DMS153 (cell line): Measurements from ENCODE around the gene PBRM1.
"Not testable (repeated sequence)": the region's sequence is repeated elsewhere in the genome, so short reads cannot be mapped to it uniquely, and the experiment has no call there.

ENCODE experiments used
- DNase-seq: peaks from one replicate; lab custom pipeline; 2025; lab: John Stamatoyannopoulos, UW

The PBRM1 gene

DNA sequence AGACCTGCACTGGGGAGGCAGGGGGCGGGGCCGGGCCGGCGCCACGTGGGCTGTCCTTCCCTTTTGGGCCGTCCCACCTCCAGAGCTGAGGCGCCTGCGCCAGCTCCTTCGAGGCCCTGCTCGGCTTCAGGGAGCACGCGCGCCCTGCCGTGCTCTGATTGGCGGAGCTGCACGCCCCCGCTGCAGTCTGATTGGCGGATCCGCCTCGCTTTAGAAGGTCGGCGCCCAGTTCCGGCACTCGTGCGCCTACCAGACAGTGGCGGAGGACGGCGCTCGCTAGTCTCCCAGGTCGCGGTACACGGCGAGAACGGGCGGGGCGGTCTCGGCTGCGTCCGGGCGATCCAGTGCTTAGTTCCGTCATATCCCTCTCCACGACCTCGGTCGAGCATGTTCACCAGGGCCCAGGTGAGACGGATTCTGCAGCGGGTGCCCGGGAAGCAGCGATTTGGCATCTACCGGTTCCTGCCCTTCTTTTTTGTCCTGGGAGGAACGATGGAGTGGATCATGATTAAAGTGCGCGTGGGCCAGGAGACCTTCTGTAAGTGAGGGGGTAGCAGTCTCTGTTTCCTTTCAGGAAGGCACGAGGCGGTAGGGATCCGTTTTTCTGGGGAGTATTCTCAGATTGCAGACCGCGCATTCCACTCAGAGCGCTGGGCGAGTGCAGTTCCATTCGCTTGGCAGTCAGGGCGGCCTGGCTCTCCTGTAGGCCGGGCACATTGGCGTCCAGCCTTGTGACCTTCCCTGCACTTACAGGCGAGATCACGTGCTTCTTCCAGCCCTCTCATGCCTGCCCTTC, 149.1 kb downstream of the PBRM1 start, which contains the start of gene UQCC5:
UQCC5 (plus strand) TSS at position 237 of the 796 bp plus-strand sequence; CDS start at position 388, 151 bp downstream.
- DNase-seq, result peak; percentile 91

DNA sequence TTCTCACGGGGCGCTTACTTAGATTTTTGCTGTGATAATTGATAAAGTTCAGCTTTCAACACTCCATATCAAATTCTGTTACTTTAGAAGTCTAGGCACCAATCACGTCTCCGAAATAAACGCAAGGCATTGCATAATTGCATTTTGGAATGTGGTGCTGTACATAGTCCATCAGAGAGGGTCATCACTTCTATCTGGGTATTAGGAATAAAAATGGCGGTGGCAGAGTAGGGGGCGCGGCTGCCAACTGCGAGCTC, 149.7 kb downstream of the PBRM1 start:
- no peak for DNase-seq

DNA sequence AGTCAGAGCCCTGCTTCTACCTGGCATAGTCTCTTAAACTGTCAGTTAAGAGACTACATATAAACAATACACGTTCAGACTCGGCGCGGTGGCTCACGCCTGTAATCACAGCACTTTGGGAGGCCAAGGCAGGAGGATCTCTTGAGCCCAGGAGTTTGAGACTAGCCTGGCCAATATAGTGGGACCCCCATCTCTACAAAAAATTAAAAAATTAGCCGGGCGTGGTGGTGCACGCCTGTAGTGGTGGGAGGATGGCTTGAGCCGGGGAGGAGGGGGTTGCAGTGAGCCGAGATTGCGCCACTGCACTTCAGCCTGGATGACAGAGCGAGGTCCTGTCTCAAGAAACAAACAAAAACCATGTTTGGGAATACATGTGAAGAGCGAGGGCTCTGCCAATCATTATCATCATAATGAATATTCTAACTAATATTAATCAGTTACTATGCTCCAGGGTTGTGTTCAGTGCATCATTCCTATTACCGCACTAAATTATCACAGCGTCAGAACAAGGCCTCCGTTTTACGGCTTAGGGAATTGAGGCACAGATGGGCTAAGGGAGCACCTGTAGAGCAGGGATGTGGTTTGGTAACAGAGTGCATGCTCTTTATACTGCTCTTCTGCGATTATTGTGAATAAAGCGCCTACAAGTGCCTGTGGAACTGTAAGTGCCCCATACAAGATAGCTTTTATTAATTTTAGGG, 150.2 kb downstream of the PBRM1 start:
- DNase-seq, result no peak

DNA sequence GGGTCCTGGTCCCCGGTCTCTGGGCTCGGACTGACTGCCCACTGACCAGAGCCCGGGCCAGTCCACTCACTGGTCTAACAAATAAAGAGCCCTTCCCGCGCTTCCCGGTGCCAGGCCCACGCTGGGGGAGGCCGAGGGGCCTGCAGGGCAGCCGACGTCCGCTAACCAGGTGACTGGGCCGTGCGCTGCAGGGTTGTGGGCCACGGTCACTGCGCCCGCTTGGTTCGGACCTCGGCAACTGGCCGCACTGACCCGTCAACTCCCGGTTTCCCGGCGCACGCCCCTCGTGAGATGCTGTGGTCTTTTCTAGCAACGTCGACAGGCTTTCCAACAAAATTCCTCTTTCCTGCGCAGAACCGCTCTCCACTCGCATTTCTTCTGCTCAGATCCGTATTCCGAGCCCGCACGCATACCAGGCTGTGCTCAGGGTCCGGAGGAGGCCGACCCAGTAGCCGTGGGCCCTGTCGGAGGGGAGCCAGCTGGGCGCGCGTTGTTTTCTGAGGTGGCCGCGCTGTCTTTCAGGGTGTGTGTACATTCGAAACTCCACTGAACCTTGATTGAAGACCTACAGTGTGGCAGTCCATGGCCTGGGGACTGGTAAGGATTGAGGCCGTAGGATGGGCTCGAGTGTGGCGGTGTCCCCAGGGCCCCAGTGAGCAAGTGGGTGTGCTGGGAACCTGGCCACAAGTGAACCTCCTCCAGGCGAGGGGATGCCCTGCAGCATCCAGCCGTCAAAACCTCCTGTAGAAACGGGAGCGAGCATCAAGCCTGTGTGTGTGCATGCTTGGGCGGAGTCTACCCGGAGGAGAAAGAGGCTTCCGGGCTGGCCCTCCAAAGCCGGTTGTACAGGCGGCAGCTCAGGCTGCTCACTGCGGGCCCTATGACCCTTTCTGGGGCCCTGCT, 151.2 kb downstream of the PBRM1 start:
- DNase-seq, result peak; percentile 27

DNA sequence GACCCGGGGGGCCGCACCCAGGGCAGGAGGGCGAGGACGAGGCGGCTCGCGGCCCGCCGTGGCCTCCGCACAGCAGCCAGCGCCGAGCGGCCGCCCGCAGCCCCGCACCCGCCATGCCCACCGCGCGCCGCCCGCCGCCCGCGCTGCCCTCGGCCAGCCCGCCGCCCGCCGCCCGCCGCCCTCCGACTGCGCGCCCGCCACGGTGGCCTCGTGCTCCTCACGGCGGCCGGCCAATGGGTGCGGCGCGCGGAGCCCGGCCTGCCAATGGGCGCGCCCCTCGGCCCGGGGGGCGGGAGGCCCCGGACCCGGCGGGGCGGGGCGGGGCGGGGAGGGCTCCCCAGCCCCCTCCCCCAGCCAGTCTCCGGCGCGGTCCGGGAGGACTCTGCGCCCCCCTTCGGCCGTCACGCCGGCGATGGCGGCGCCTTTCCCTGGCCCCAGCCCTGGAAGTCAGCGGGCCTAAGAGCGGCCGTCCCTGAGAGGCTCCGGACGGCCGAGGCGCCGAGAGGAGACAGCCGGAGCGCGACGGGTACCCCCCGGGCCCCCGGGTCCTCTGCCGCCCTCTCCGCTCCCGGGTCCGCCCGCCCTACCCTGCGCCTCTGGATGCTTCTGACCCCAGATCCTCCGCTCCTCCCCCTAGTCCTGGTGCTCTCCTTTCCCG, 152.0 kb downstream of the PBRM1 start, which contains the start of gene NT5DC2:
NT5DC2 (minus strand) TSS at position 235 of the 658 bp plus-strand sequence; CDS start at position 115, 120 bp downstream.
- peak; percentile 19 for DNase-seq

DNA sequence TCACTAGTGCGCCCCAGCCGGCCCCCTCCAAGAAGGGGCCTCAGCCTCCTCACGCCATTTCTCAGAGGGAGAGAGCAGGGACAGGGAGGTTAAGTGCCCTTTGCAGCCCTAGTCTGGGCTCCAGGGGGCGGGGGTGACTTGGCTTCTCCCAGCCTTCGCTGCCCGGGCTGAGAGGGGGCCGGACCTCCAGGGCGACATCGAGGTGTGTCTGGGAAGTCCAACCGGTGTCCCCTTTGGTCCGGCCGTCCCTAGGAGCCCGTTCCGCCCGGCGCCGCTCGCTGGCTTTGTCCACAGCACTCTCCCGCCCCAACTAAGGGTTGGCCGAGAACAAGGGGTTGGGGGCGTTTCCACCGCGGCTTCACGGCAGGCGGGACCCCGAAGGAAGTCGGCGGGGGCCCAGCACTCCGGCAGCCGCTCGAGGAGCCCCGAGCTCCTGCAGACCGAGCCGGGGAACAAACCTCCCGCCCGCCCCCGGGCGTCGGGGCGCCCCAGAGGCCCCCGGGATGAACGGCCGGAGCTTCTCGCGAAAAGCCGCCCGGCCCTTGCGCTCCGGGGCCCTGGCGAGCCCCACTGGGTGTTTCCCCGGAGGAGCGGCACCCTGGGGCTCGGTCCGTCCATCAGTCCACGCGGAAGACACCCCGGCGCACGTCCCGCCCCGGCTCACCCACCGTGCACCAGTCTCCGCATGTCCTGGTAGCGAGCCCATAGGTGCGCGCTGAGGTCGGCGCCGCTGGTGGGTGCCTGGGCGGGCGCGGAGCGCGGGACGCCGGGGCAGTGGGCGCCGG, 152.7 kb downstream of the PBRM1 start:
- no peak for DNase-seq

DNA sequence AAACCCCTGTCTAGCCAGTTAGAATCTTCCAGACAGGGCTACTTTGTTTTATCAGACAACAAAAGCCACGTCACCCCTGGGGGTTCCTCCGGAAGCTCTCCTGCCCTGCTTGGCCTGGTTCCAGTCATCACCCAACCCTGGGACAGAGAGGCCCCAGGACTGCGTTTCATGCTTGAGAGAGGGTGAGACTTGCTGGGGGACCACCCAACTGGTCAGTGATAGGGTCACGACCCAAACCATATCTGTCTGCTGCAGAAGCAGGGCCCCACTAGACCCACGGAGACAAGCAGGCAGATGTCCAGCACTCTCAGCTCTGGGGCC, 153.2 kb downstream of the PBRM1 start:
- no peak for DNase-seq

DNA sequence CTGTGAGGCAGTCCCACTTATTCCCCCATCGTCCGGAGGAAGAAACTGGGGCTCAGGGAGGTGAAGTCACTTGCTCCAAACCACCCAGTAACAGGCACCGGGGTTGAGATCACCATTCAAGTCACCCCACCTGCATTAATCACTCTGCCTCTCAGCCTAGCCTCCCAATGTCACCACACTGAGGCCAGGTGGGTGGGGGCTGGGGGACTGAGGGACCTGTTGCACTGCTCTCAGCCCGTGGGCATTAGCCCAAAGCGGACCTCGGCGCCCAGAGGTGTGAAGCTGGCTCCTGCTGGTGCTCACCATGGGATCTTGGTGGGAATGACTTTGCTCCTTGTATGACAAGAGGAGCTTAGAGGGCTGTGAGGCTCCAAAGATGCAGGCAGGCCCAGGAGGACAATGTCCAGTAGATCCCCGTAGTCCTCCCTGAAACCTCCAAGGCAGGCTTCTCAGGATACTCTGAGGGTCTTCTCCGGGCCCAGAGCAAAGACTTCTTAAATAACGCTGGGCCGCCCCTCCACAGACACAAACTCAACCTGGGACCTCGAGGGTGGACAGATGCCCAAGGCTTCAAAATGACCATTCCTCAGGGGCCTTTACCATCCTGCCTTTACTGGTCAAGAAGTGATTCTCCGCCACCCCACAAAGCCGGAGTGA, 153.7 kb downstream of the PBRM1 start:
- no peak for DNase-seq

DNA sequence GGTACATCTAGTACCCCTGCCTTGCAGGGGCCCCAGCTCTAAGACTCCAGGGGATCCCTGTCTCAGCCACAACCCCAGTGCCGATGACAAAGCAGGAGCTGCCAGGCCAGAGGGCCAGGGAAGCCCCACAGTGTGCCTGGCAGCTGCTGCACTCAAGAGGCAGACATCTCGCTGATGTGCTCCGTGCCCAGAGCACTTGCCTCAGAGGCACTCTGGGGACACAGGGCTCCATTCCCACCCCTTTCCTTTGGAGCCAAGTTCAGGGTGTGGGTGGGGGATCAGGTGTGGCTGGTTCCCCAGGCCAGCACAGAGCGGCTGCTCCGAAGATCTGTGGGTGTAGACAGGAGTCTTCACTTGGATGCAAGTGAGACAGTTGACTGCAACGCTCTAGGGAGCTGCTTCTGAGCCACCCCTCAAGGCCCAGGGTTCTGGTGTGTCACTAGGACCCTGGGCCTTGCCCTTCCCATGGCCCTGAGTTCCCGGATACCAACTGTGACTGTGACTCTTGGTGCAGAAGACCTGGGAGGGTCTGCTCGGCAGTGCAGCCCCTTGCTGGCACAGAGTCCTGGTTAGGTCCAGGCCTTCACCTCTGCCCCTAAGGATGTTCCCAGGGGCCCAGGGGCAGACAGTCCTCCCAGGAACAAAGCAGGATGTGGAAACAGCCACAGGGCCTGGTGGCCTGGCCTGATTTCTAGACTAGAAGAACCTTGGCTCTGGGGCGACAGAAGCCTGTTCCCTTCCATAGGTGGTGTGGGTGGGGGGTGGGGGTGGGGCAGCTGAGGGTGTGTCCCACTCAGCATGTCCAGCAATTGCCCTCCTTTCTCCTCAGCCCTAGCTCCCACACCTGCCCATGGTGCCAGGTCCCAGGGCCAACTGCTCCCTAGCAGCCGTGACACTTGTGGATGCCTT, 154.5 kb downstream of the PBRM1 start:
- no peak for DNase-seq

DNA sequence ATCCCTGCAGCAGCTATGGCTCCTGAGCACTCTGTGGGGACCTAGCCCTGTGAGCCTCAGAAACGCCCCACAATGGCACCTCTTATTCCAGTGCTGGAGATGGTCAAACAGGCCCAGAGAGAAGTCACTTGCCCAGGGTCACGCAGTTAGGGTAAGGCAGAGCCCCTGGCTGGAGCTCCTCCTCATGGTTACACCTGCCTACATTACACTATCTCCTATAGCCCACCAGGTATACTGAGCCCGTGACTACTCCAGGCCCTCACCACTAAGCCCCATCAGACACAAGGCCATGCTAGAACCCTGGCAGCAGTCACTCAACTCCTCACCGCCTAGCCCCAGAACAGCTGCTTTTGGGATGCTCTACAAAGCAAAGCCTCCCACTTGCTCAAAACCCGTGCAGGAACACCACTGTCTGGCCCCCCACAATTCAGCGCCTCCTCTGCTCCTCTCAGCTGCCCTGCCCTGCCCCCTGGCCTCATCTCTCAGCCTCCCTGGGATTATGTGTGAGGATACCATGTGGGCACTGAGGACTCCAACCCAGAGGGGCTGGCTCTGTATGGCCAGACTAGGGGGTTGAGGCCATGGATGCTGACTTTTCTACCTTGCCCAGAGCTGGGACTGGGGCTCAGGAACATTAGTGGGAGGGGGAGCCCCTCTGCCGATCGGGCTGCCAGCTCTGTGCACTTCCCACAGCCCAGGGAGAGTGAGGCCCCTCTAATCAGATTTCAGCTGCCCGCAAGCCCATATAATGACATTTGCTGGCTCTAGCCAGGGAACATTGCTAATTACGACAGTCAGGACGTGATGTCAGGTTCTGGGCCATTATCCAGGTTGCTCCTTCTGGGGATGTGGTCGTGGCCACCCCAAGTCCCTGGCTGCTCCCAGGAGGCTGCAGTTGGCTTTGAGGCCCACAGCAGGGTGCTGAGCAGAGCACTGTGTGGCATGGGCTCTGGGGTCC, 156.1 kb downstream of the PBRM1 start:
- DNase-seq, result no peak

DNA sequence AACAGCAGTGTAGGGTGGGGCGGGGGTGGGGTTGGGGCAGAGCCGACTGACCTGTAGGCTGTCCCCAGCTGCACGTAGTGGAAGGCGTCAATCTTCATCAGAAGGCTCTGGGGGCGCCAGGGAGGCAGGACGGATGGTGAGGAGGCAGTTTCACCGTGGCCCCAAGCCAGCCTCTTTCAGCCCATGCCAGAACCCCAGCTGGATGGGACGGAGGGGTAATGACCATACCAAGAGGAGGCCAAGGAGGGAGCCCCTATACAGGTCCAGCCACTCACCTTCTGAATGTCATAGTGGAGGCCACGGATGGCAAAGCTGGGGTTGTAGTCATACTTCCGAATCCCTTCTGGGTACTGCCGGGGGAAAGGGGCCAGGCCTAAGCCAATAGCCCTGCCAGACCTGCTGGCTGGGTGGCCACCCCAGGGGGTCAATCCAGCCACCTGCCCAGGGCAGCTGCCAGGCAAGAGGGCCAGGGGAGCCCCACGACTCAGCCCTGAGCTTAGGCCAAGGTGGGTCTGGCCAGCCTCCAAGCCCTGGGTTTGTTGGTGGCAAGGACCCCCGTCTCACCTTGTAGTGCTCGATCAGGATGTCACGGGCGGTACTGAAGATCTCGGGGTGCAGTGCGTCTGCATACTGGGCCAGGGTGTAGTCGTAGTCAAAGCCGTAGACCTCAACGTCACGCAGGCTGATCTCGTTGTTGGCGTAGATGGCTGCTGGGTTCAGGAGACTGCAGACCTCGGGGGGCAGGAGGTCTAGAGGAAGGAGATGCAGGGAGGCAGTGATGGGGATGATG, 156.9 kb downstream of the PBRM1 start:
- no peak for DNase-seq

DNA sequence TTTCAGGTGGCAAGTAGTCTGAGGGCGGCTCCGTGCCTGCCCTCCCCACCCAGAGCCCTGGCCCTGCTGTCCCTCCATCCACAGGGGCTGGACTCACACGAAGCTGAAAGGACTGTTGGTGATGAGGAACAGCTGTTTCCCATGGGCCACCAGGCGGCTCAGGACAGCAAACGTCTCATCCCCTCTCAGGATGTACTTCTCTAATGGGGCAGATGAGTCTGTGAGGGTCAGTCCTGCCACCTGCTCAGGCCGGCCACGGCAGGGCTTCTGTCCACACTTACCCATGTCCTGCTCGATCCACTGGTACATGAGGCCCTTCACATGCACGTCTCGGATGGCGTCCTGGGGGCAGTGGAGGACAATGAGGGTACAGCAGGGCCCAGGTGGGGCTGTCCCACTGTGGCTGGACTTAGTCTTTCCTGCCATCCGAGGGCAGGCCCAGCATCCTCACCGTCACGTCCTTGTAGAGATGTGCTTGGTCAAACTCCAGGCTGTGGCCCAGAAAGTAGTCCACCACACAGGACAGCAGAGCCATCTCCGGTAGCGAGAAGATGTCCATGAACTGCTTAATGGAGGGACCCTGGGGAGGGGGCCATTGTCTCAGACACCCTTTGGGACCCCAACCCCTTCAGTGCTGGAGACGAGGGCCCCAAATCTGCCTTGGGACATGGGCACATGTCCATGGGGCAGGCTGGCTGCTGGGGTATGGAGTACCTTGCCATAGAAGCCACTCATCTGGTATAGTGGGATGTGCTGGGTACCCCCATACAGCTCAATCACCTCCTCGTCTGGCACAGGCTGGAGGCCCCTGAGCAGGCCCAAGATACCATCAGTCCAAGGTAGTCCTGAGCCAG, 157.8 kb downstream of the PBRM1 start:
- DNase-seq, result no peak

DNA sequence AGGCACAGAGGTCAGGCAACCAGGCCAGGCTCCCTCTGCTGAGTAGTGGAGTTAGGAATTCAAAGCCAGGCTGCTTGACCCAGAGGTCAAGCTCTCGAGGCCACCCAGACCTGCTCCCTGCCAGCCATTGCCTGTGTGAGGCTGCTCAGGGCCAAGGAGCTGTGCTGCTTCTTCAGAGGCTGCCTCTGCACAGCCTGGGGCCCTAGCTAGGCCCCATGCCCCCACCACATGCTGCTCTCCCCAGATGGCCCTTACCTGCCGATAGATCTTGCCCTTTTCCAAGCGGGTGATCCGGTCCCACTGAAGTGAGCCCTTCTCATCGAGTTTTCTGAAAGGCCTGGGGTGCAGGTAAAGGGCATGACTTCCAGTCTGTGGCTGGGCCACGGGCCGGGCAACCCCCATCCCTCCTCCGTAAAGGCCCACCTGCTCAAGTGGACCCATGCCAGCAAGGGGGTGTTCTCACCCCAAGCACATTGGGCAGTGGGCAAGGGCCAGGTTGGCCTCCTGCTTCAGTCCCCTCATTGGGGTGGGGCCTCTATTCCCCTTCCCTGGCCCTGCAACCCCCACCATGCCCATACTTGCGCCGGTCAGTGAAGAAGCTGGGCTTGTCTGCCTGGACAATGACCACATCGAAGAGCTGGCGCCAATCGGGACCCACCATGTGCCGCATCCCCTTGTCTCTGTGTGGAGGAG, 158.5 kb downstream of the PBRM1 start:
- no peak for DNase-seq

DNA sequence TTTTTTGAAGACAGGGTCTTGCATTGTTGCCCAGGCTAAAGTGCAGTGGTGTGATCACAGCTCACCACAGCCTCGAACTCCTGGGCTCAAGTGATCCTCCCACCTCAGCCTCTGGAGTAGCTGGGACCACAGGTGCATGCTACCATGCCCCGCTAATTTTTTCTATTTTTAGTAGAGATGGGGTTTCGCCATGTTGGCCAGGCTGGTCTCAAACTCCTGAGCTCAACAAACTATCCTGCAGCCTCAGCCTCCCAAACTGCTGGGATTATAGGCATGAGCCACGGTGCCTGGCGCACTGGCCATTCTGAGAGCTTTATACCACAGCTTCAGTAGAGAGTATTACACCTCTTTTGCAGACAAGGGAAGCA, 159.1 kb downstream of the PBRM1 start:
- DNase-seq, result not testable (repeated sequence)

DNA sequence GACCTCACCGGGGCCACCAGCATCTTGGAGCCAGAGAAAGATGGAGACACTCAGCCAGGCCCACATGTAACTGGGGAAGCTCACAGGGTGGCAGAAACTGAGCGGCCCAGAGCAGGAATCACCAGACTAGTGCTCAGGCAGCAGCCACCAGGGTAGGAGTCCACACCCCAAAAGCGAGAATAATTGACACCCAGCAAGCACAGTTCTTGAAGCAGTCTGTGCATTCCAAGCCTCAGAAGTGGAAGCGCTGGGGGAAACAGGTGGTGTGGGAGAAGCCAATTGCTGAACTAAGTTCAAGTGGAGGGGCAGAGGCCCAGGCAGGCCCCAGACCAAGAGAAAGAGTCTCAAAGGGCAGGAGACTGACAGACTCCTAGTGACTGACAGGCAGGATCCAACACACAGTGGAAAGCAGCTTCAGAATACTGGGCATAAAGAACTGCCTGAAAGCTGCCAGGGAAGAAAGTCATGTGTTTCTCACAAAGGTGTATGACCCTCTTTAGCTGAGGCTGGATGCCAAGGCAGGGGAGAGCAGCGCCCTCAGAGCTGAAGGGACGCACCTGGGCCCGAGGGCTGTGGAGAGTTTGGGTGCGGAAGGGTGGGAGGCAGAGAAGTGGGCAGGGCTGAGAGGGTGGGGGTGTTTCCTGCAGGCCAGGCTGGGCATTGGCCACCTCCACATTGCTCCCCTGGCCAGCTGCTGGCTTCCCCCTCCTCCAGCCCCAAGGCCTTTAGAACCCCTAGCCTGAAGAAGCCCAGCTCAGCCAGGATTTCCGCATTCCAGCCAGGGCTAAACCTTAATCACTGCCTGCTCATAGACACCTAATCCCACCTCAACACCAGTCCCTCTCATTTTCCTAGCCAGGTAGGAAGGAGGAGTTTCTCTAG, 159.8 kb downstream of the PBRM1 start:
- no peak for DNase-seq
